Measurements from ENCODE around the gene PLD5.
"Not testable (repeated sequence)": the region's sequence is repeated elsewhere in the genome, so short reads cannot be mapped to it uniquely, and the experiment has no call there.

Gene PLD5

GRCh38 chr1:242428399-242429190 is 95.9 kb downstream of the PLD5 start:
- no peak for DNase-seq (ENCODE audit: extremely low spot score, insufficient read length, low read depth)
- no peak for FAIRE-seq

GRCh38 chr1:242427519-242427918 is 97.0 kb downstream of the PLD5 start:
- no peak for FAIRE-seq

GRCh38 chr1:242426271-242426905 is 98.1 kb downstream of the PLD5 start:
- DNase-seq (ENCODE audit: extremely low spot score, insufficient read length, low read depth) (no peak), FAIRE-seq (no peak)

More at GRCh38 chr1:242427519-242427918, 97.0 kb downstream of the PLD5 start:
- DNase-seq (ENCODE audit: extremely low spot score, insufficient read length, low read depth) = no peak

- FAIRE-seq = peak; percentile 48
- DNase-seq (ENCODE audit: extremely low spot score, insufficient read length, low read depth) = no peak
Observed at GRCh38 chr1:242425232-242425631, 99.3 kb downstream of the PLD5 start.

GRCh38 chr1:242416657-242417056 is 107.8 kb downstream of the PLD5 start:
- FAIRE-seq (no peak), DNase-seq (ENCODE audit: extremely low spot score, insufficient read length, low read depth) (no peak)

GRCh38 chr1:242412921-242413320 is 111.6 kb downstream of the PLD5 start:
- FAIRE-seq (no peak), DNase-seq (ENCODE audit: extremely low spot score, insufficient read length, low read depth) (no peak)

- DNase-seq (ENCODE audit: extremely low spot score, insufficient read length, low read depth) (no peak), FAIRE-seq (no peak)
Observed at GRCh38 chr1:242411901-242412300, 112.6 kb downstream of the PLD5 start.

GRCh38 chr1:242405947-242406346 is 118.5 kb downstream of the PLD5 start:
- DNase-seq (ENCODE audit: extremely low spot score, insufficient read length, low read depth) = no peak
- no peak for FAIRE-seq

- DNase-seq (ENCODE audit: extremely low spot score, insufficient read length, low read depth) = no peak
- no peak for FAIRE-seq
Observed at GRCh38 chr1:242404296-242404695, 120.2 kb downstream of the PLD5 start.

- DNase-seq (ENCODE audit: extremely low spot score, insufficient read length, low read depth) (no peak), FAIRE-seq (no peak)
Observed at GRCh38 chr1:242402956-242403355, 121.5 kb downstream of the PLD5 start.

- no peak for DNase-seq (ENCODE audit: extremely low spot score, insufficient read length, low read depth)
- FAIRE-seq = no peak
Observed at GRCh38 chr1:242401937-242402336, 122.6 kb downstream of the PLD5 start.

GRCh38 chr1:242398351-242398750 is 126.1 kb downstream of the PLD5 start:
- no peak for FAIRE-seq
- DNase-seq (ENCODE audit: extremely low spot score, insufficient read length, low read depth) = no peak

GRCh38 chr1:242391896-242392295 is 132.6 kb downstream of the PLD5 start:
- FAIRE-seq (no peak), DNase-seq (ENCODE audit: extremely low spot score, insufficient read length, low read depth) (no peak)

GRCh38 chr1:242376121-242376520 is 148.4 kb downstream of the PLD5 start:
- DNase-seq (ENCODE audit: extremely low spot score, insufficient read length, low read depth); FAIRE-seq: not testable (repeated sequence)

GRCh38 chr1:242350446-242350845 is 174.1 kb downstream of the PLD5 start:
- FAIRE-seq; DNase-seq (ENCODE audit: extremely low spot score, insufficient read length, low read depth): not testable (repeated sequence)

- no peak for FAIRE-seq
- DNase-seq (ENCODE audit: extremely low spot score, insufficient read length, low read depth) = no peak
Observed at GRCh38 chr1:242349636-242350035, 174.9 kb downstream of the PLD5 start.

- peak; percentile 81 for FAIRE-seq
- not testable (repeated sequence) for DNase-seq (ENCODE audit: extremely low spot score, insufficient read length, low read depth)
Observed at GRCh38 chr1:242330865-242331264, 193.6 kb downstream of the PLD5 start.

GRCh38 chr1:242327381-242327780 is 197.1 kb downstream of the PLD5 start:
- not testable (repeated sequence) for DNase-seq (ENCODE audit: extremely low spot score, insufficient read length, low read depth); FAIRE-seq

- not testable (repeated sequence) for FAIRE-seq; DNase-seq (ENCODE audit: extremely low spot score, insufficient read length, low read depth)
Observed at GRCh38 chr1:242321981-242322380, 202.5 kb downstream of the PLD5 start.

GRCh38 chr1:242318140-242318539 is 206.4 kb downstream of the PLD5 start:
- no peak for FAIRE-seq

GRCh38 chr1:242314865-242315264 is 209.6 kb downstream of the PLD5 start:
- DNase-seq (ENCODE audit: extremely low spot score, insufficient read length, low read depth); FAIRE-seq: not testable (repeated sequence)

More at GRCh38 chr1:242318140-242318539, 206.4 kb downstream of the PLD5 start:
- DNase-seq (ENCODE audit: extremely low spot score, insufficient read length, low read depth) = no peak

All from GM18507 (cell line).